HG02610 (cell line): Measurements from ENCODE around the gene GABPB2.

ENCODE experiments used
- ATAC-seq: cut with Tn5 transposase; IDR thresholded peaks from one replicate; pipeline ENCODE4 v1.9.1; 2021; ENCODE audit warnings: mild to moderate bottlenecking, moderate library complexity; ENCODE audit not compliant: unreplicated experiment

GABPB2 gene

DNA sequence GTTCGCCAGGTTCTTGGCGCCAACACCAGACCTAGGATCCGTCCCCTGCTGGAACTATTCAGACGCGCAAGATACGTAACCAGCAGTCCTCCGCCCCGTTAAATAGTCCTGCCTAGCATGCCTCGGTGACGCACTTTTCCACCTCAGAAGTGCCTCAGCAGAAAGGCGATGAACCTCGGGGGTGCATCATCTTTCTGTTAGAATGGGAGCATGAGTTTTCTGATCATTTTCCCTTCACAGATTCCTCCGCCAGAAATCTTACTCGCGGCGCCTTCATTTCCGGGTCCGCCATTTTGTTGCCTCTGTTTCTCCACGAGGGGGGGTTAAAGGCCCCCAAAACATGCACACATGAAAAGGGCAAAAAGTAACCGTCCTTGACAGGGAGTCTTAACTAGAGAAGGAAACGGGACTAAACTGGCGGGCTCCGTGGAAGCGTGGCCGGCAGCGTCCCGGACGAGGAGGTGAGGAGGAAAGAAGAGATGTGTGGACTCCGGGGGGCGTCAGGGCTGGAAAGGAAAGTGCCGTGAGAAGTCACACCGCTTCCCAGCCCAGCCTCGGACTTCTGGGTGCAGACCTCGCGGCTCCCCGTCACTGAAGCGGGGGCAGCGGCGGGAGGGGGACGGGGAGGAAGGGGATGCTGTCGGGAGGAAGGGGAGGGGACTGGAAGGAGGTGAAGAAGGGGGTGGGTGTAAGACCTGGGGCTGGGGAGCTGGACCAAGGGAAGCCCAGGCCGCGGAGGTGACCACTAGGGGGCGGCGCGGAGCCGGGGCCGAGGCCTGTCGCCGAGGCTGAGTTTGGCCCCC lies at the start of gene GABPB2:
Gene GABPB2, plus strand, starts transcription at position 288 of the 803 bp plus-strand sequence. CDS start 17,429 bp downstream, outside the sequence.
- ATAC-seq = peak; percentile 73

DNA sequence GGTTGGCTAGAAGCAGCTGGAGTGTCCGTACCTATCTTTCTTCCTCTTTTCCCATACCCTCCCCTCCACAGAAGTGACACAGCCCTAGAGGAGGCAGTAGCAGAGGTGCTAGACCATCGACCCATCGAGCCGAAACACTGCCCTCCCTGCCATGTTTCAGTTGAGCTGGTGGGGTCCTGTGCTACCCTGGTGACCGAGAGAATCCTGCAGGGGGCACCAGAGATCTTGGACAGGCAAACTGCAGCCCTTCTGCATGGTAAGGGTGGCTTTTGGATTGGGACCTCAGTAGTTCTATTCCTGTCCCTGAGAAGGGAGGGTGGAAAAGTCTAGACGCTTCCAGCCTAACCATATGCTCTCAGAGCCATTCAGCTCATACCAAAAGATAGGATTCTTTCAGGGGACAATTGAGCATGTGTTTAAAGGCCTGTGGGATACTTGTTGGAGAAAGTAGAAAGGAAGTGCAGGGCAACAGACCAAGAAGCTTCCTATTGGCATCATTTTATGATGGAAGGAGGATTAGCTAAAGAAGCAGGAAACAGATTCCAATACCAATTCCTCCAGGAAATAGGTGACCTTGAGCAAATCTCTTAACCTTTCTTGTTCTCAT lies 45.9 kb upstream of the GABPB2 start:
- peak; percentile 59 for ATAC-seq

DNA sequence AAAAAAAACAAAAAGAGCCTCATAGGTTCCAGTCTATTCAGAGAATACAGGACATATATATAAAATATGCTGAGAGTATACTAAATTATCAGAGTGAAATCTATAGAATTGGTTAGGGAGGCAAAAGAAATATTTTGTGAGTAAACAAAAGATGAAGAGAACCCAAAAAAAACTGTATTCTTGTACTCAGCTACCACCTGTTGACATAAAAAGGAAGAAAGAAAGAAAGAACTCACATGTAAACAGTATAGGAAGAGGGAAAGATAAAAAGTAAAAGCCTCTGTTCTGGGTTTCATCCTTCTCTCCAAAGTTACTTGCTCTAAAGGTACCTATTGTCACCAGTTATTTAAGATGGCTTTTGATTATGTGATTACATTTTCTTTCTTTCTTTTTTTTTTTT lies 44.1 kb upstream of the GABPB2 start:
- no peak for ATAC-seq

DNA sequence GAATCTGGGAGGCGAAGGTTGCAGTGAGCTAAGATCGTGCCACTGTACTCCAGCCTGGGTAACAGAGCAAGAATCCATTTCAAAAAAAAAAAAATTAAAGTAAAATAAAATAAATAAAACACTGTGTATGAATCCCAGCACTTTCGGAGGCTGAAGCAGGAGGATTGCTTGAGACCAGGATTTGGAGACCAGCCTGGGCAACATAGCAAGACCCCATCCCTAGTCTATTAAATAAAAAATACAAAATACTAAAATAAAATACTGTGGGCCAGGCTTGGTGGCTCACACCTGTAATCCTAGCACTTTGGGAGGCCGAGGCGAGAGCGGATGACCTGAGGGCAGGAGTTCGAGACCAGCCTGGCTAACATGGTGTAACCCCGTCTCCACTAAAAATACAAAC lies 38.4 kb upstream of the GABPB2 start:
- no peak for ATAC-seq

DNA sequence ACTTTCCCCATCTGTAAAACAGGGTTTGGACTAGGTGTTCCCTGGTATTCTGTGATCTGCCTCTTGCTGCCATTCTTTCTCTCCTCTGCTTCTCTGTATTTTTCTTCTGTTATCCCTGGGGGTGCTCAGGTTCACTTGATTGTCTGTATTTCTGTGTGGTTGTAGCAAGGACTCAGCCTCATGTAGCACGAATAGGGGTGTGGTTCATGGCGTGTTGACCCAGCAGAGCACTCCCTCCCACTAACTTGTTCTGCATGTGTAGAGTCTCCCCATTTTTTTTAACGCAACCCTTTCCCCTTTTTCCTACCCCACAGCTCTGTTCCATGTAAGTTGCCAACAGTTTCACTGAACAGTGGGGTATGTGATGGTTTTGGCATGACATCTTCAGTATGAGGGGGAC lies 35.4 kb upstream of the GABPB2 start:
- ATAC-seq = no peak

DNA sequence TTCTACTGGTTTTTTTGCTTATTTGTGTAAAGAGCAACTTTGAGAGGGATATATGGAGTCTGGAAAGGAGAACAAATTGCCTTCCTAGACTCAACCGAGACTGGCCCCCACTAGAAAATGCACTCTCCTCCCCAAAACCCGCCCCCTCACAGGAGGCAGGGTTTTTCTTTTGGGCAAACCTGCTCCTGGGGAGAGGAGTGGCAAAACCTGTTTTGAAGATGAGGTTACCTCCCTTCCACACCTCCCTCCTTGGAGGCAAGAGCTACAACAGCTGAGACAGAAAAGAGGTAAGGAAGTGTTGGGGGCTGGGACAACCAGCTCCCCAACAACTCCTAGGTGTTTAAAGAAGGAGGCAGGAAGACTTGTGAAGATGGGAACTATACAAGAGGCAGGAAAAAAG lies 34.2 kb upstream of the GABPB2 start, which contains the start of gene BNIPL:
Gene BNIPL, plus strand, starts transcription at position 231 of the 400 bp plus-strand sequence. Its CDS starts 140 bp downstream, at position 371.
- ATAC-seq = no peak

DNA sequence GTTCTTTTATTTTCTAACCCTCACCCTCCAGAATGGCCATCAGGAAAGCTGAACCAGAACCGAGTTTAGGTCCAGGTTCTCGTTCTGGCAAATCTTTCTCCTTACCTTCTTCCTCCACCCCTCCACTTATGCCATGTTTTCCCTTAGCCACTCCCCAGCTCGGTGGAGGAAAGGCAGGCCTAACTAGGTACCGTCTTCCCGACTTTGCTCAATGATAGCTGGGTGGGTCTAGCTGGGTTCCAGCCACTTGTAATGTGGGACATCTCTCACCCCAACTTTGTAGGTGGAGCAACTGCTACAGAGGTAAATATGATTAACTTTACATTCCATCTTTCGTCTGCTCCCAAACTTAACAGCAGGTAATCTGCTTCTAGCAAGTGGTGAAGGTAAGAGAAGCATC lies 33.5 kb upstream of the GABPB2 start:
- no peak for ATAC-seq

DNA sequence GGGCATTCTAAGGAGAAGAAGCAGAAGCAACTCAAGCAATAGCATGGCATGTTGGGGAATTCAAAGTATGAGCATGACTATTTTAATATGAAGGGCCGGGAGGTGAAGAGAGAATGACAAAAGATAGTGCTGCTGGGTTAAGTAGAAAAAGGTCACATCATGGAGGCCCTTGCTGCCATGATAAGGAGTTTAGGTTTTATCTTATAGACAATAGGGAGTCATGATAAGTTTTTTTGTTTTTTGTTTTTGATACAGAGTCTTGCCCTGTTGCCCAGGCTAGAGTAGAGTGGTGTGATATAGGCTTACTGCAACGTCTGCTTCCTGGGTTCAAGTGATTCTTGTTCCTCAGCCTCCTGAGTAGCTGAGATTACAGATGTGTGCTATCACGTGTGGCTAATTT lies 31.0 kb upstream of the GABPB2 start:
- no peak for ATAC-seq

DNA sequence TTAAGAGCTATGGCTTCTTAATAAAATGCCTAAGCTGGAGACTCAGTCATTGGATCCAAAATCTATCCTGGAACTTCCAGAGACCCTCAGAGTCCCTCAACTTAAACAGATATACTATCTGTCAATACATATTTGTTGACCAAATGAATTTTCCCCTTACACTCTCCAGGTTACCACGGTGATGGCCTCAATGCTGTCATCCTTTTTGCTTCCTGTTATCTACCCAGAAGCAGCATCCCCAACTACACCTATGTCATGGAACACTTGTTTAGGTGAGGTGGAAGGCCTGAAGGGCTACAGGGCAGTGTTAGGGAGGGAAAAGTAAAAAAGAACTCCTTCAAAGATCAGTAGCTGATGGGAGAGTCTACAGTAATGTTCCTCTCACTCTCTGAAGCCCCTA lies 27.4 kb upstream of the GABPB2 start:
- no peak for ATAC-seq

DNA sequence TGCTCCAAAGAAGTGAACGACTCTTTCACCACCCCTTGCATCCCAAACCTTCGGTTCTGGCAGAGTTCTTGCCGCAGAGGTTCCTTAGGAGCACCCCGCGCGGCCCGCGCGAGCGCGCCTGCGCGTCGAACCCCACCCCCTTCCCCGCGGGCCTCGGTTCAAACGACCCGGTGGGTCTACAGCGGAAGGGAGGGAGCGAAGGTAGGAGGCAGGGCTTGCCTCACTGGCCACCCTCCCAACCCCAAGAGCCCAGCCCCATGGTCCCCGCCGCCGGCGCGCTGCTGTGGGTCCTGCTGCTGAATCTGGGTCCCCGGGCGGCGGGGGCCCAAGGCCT lies 23.0 kb upstream of the GABPB2 start, which contains the start of gene C1orf56:
Gene C1orf56, plus strand, starts transcription at position 161 of the 334 bp plus-strand sequence. Its CDS starts 97 bp downstream, at position 258.
- ATAC-seq = peak; percentile 53

DNA sequence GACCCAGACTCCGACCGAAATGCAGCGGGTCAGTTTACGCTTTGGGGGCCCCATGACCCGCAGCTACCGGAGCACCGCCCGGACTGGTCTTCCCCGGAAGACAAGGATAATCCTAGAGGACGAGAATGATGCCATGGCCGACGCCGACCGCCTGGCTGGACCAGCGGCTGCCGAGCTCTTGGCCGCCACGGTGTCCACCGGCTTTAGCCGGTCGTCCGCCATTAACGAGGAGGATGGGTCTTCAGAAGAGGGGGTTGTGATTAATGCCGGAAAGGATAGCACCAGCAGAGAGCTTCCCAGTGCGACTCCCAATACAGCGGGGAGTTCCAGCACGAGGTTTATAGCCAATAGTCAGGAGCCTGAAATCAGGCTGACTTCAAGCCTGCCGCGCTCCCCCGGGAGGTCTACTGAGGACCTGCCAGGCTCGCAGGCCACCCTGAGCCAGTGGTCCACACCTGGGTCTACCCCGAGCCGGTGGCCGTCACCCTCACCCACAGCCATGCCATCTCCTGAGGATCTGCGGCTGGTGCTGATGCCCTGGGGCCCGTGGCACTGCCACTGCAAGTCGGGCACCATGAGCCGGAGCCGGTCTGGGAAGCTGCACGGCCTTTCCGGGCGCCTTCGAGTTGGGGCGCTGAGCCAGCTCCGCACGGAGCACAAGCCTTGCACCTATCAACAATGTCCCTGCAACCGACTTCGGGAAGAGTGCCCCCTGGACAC lies 22.5 kb upstream of the GABPB2 start:
- peak; percentile 45 for ATAC-seq

DNA sequence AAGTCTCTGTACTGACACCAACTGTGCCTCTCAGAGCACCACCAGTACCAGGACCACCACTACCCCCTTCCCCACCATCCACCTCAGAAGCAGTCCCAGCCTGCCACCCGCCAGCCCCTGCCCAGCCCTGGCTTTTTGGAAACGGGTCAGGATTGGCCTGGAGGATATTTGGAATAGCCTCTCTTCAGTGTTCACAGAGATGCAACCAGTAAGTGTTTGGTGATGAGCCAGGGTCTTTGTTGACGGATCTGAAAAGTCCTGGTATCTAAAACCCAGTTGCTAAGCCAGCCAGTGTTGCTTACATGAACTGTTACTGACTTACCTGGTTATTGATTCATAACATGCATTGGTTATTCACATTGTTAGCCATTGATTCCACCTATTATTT lies 21.9 kb upstream of the GABPB2 start:
- ATAC-seq = no peak

DNA sequence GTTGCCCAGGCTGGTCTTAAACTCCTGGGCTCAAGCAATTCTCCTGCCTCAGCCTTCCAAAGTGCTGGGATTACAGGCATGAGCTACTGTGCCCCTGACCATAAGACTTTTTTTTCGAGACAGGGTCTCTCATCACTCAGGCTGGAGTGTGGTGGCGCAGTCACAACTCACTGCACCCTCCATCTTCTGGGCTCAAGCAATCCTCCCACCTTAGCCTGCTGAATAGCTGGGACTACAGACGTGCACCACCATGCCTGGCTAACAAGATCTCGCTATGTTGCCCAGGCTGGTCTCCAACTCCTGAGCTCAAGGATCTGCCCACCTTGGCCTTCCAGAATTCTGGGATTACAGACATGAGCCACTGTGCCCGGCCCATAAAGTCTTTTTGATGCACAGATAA lies 21.1 kb upstream of the GABPB2 start:
- no peak for ATAC-seq

DNA sequence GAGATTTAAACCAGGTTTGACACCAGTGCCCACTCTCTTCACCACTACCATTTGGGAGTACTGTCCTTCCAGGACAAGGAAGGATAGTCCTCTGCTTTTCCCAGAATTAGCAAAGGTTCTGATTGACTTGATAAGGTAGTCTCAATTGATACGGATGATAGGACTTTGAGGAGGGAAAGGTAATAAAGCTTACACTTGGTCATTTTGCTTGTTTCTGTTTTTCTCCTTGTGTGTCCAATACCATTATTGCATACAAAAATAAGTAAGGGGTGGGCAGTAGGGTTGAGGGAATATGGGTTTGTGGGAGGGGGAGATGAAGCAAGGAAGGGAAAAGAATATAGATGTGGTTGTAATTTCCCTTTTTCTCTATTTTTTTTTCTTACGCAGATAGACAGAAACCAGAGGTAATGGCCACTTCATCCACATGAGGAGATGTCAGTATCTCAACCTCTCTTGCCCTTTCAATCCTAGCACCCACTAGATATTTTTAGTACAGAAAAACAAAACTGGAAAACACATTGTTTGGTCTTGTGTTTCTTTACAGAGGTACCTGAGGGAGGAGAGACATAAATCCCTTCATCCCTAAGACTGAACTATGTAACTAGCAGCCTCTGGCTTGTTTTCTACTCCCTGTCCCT lies 20.4 kb upstream of the GABPB2 start:
- ATAC-seq = no peak

DNA sequence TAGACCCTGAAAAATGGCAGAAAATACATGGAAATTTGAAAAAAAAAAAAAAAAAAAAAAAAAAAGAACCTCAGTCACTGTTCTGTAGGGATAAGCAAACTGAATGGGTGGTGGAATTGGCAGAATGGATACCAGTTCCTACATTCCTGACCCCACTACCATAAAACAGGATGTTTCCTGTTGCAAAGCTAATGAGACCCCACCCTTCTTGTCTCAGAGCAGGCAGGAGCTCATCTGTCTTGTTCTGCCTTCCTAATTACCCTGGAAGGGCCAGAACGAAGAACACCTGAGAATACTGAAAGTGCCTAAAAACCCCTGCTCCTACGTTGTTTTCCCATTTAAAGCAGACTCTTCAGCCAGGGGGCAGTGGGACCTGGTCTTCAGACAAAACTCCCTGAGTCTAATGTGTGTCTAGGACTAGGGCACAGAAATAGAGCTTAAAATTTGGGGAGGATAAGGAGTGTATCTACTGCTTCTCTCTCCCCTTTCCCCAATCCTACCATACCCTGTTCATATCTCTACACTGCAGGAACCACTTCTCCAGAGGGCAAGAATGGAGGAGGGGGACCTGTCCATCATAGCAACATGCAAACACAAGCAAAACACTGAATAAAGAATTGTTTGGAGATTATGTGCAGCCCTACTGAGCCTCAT lies 19.1 kb upstream of the GABPB2 start:
- no peak for ATAC-seq

DNA sequence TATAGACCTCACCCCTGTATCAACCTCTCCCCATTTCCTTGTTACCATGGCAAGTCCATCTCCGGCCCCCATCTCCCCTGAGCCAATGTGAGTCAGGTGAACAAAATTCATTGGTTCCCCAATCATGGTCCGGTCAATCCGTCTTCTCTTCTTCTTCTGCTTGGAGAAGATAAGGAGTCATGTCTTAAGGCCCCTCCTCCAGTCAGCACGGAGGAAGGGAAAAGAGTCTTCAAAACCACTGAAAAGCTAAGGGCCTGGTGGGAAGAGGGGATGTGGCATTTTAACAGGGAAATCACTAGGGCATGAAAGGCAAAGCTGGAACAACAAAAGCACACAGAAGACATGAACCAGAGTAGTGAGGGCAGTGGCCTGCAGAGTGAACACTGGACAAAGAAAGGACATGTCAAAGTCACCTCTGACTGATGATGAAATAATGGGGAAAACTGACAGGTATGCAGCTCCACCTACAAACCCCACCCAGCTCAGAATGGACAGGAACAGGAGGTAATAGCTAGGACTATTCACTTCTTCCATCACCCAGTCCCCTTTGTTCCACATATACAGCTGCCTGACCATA lies 15.5 kb upstream of the GABPB2 start:
- ATAC-seq = no peak

DNA sequence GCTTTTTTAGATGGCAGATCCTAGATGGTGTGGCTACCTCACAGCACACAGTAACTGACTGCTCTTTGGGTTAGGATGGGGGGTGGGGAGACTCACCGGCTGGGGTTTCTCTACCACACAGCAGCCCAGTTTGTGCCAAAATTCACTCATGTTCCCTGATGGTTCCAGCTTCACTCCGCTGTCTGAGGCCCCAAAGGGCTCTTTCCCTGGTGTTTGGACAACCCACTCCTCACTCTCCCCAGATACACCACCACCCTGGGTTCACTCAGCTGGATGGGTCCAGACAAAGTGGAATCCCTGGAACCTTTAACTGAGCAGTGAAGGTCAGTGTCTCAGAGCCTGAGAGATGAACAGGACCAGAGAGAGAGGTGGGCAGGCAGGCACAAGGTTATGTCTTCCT lies 15.0 kb upstream of the GABPB2 start:
- no peak for ATAC-seq

DNA sequence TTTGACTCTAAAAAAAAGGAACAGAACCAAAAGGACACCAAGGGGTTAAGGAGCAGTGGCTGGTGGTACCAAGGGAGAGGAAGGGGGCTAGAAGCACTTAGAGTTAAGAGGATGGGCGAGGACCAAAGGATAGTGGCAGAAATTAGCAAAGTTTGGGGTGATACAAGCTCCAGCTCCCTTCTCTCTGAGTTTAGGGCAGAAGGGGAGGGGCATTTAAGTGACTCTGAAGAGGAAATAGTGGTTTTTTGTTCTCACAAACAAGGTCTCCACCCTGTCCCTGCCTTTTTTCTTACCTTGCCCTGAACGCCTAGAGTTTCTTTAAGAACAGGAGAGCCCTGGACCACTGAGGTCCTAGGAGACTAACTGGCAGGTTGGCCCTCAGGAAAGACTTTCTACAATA lies 14.4 kb upstream of the GABPB2 start:
- ATAC-seq = no peak

DNA sequence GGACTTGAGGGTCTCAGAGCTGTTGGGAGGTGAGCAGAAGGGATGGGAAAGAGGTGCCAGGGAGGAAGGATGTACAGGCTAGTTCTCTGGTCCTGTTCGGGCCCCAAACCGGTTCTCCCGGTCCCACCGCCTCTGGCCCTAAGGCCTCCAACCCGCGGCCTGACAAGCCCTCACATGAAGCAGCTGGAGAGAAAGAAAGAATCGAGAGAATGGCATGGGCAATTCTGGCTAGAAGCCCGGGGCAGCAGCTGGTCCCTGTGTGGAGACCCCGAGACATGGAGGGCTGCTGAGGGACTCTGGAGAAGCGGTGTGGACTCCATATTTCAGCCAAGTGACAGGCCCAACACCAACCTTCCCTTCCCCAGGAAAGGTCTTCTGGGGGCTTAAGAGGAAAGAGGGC lies 11.9 kb upstream of the GABPB2 start:
- no peak for ATAC-seq
